ENCODE results near the gene IL15RA. TPM values are rescaled to one million over a fixed set of nuclear protein-coding genes. Genes with fewer than 3 reads are reported as not detected.

IL15RA gene
- total RNA-seq, 1 donor from 2014 or later = not detected

DNA sequence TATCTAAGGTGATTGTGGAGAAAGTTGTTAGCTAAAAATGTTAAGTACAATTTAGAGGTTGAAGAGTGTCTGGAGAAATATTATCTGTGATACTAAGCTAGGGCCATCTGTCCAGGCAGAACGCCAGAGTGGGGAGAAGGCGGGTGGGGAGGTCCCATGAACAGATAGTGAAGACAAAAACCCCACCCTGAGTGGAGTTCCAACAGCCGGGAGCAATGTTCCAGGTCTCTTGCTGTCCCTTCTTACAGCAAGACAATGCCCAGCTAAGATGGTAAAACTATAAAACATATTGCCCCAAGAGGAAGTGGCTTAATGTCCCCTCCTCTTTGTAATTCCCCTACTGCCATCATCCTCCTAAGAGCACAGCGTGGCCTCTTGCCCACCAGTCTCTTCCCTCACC lies 10.4 kb upstream of the IL15RA start:
- Mint-ChIP-seq H3K4me1 (ENCODE audit: low read depth, unreplicated experiment) (no peaks in the 10 kb centered on the region), H3K27ac (ENCODE audit: unreplicated experiment) (no peak overlapping the region), H3K4me3 (ENCODE audit: unreplicated experiment) (no peak overlapping the region), H3K9me3 (ENCODE audit: unreplicated experiment) (peaks cover 4% of the 10 kb centered on the region), H3K27me3 (ENCODE audit: unreplicated experiment) (no peaks in the 10 kb centered on the region), H3K36me3 (ENCODE audit: unreplicated experiment) (peaks cover 14% of the 10 kb centered on the region)
- no peak for DNase-seq
- TF ChIP-seq, protein P1, sequence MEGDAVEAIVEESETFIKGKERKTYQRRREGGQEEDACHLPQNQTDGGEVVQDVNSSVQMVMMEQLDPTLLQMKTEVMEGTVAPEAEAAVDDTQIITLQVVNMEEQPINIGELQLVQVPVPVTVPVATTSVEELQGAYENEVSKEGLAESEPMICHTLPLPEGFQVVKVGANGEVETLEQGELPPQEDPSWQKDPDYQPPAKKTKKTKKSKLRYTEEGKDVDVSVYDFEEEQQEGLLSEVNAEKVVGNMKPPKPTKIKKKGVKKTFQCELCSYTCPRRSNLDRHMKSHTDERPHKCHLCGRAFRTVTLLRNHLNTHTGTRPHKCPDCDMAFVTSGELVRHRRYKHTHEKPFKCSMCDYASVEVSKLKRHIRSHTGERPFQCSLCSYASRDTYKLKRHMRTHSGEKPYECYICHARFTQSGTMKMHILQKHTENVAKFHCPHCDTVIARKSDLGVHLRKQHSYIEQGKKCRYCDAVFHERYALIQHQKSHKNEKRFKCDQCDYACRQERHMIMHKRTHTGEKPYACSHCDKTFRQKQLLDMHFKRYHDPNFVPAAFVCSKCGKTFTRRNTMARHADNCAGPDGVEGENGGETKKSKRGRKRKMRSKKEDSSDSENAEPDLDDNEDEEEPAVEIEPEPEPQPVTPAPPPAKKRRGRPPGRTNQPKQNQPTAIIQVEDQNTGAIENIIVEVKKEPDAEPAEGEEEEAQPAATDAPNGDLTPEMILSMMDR (IDR thresholded peaks at IDR 0.05; ENCODE audit: partially characterized antibody, unreplicated experiment) = no peak

DNA sequence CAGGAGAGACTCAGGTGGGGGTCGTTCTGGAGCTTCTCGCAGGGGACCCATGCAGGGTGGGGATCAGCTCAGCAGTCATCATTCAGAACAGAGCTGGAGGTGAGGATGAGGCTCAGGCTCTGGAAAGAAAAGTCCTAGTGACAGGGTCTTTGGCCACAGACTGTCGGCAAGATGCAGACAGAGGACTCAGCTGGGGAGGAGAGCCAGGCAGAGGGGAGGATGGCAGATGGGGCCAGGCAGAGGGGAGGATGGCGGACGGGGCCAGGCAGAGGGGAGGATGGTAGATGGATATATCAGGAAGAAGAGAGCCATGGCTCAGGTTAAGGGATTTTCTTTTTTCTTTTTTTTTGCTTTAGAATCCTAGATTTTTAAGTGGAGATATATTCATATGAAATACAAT lies 7.7 kb upstream of the IL15RA start:
- Mint-ChIP-seq H3K27ac (ENCODE audit: unreplicated experiment) (no peak overlapping the region), H3K9me3 (ENCODE audit: unreplicated experiment) (peaks cover 2% of the 10 kb centered on the region), H3K36me3 (ENCODE audit: unreplicated experiment) (no peaks in the 10 kb centered on the region), H3K4me3 (ENCODE audit: unreplicated experiment) (no peak overlapping the region), H3K4me1 (ENCODE audit: low read depth, unreplicated experiment) (no peaks in the 10 kb centered on the region), H3K27me3 (ENCODE audit: unreplicated experiment) (no peaks in the 10 kb centered on the region)
- TF ChIP-seq, protein P1 (IDR thresholded peaks at IDR 0.05; ENCODE audit: partially characterized antibody, unreplicated experiment) = no peak
- DNase-seq = no peak

DNA sequence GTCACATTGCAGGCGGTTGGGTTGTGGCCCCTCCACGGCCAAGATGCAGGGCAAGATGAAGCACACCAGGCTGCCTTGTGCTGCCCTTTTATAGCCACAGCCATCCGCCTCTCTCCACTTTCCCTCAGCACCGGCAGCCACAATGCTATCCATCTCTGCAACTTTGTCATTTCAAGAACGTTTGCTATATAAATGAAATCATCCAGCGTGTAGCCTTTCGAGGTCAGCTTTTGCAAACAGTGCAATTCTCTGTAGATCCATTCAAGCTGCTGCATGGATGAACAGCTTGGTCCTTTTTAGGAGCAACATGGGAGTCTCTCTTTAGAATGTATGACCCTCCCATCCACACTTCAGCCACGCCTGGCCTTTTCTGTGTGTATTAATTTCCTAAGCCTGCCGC lies 6.4 kb upstream of the IL15RA start:
- no peaks in the 10 kb centered on the region for H3K27me3 Mint-ChIP-seq (ENCODE audit: unreplicated experiment)
- H3K27ac Mint-ChIP-seq (ENCODE audit: unreplicated experiment) = no peak overlapping the region
- H3K4me1 Mint-ChIP-seq (ENCODE audit: low read depth, unreplicated experiment) = no peaks in the 10 kb centered on the region
- no peak for DNase-seq
- H3K36me3 Mint-ChIP-seq (ENCODE audit: unreplicated experiment) = no peaks in the 10 kb centered on the region
- peaks cover 2% of the 10 kb centered on the region for H3K9me3 Mint-ChIP-seq (ENCODE audit: unreplicated experiment)
- TF ChIP-seq, protein P1 (IDR thresholded peaks at IDR 0.05; ENCODE audit: partially characterized antibody, unreplicated experiment) = no peak
- H3K4me3 Mint-ChIP-seq (ENCODE audit: unreplicated experiment) = no peak overlapping the region

DNA sequence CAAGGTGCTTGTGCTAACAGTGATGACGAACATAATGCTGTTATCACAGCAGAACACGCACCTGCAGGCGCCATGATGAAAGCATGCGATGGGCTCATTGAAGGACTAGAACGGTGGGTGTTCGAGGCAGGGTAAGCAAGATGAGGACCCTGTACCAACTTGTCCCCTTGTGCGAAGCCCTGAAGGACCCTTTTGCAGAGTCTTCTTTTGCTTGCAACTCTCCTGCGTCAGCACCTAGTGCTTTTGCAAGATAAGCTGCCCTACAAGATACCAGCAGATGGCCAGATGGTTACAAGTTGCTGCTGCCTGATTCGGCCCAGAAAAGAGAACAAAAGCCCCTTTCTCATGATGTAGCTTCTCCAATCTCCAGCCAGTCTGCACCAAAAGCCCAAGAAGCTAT lies 4.2 kb upstream of the IL15RA start:
- H3K27me3 Mint-ChIP-seq (ENCODE audit: unreplicated experiment) = peaks cover 4% of the 10 kb centered on the region

DNA sequence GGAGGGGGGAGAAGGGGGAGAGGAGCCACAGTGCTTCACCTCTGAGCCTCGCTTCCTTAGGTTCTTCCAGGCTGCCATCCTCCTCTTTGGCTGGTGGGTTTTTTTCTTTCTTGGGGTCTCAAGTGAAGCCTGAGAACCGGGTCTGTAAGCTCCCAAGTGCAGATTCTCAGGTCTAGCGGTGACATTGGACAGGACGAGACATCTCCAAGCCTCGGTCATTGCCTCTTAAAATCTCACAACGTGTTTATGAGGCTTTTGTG lies 817 bp upstream of the IL15RA start:
- no peak for DNase-seq
- H3K27ac Mint-ChIP-seq (ENCODE audit: unreplicated experiment) = peak overlapping the region; percentile 64
- peaks cover 9% of the 10 kb centered on the region for H3K27me3 Mint-ChIP-seq (ENCODE audit: unreplicated experiment)
- H3K4me3 Mint-ChIP-seq (ENCODE audit: unreplicated experiment) = peak overlapping the region; percentile 90
- peaks cover 2% of the 10 kb centered on the region for H3K4me1 Mint-ChIP-seq (ENCODE audit: low read depth, unreplicated experiment)
- no peaks in the 10 kb centered on the region for H3K36me3 Mint-ChIP-seq (ENCODE audit: unreplicated experiment)
- peaks cover 4% of the 10 kb centered on the region for H3K9me3 Mint-ChIP-seq (ENCODE audit: unreplicated experiment)
- TF ChIP-seq, protein P1 (IDR thresholded peaks at IDR 0.05; ENCODE audit: partially characterized antibody, unreplicated experiment) = no peak

More for the DNA sequence above, 4.2 kb upstream of the IL15RA start:
- no peak overlapping the region for H3K27ac Mint-ChIP-seq (ENCODE audit: unreplicated experiment)
- H3K4me3 Mint-ChIP-seq (ENCODE audit: unreplicated experiment) = no peak overlapping the region
- no peaks in the 10 kb centered on the region for H3K4me1 Mint-ChIP-seq (ENCODE audit: low read depth, unreplicated experiment)
- no peaks in the 10 kb centered on the region for H3K36me3 Mint-ChIP-seq (ENCODE audit: unreplicated experiment)
- H3K9me3 Mint-ChIP-seq (ENCODE audit: unreplicated experiment) = peaks cover 2% of the 10 kb centered on the region
- TF ChIP-seq, protein P1 (IDR thresholded peaks at IDR 0.05; ENCODE audit: partially characterized antibody, unreplicated experiment) = no peak
- DNase-seq = no peak
